Cerebellar nuclear complex (tissue), 1 donor: ENCODE measurements around the gene ACVR2A.

Experiments
- DNase-seq, 2 experiments: peaks; one replicate each; lab custom pipeline; 2025; lab: John Stamatoyannopoulos, UW

Gene ACVR2A

DNA sequence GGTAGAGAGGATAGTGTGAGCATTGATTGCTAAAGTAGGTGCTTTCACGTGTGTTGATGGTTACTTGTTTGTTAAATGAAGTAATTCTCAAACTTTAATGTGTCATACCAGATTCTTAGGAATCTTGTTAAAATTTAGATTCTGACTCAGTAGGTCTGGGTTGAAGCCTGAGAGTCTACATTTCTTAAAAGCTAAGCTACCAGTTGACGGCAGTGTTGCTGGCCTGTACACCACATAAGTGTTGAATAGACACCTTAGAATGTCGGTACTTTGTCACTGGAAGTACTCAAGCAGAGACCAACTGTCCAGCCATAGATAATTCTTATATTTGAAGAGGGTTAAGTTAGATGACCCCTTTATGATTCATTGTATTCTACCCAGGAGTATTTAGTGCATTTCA, 79.8 kb downstream of the ACVR2A start:
- no peak for DNase-seq

DNA sequence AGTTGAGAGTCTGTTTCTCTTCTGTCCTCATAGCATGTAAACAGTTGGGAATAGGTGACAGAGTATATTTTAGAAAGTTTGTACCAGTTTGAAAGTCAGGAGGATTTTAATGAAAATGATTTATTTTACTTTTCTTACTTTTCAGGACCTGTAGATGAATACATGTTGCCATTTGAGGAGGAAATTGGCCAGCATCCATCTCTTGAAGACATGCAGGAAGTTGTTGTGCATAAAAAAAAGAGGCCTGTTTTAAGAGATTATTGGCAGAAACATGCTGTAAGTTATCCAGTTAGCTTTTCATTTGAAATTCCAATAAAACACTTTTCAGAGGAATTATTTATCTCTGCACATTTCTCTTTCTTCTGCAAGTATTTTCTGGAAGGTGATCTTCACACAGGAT, 81.1 kb downstream of the ACVR2A start:
- no peak for DNase-seq

GRCh38 chr2:147927053-147927588, 82.3 kb downstream of the ACVR2A start:
- DNase-seq, result no peak

GRCh38 chr2:147933931-147934330, 89.1 kb downstream of the ACVR2A start:
- no peak for DNase-seq

DNA sequence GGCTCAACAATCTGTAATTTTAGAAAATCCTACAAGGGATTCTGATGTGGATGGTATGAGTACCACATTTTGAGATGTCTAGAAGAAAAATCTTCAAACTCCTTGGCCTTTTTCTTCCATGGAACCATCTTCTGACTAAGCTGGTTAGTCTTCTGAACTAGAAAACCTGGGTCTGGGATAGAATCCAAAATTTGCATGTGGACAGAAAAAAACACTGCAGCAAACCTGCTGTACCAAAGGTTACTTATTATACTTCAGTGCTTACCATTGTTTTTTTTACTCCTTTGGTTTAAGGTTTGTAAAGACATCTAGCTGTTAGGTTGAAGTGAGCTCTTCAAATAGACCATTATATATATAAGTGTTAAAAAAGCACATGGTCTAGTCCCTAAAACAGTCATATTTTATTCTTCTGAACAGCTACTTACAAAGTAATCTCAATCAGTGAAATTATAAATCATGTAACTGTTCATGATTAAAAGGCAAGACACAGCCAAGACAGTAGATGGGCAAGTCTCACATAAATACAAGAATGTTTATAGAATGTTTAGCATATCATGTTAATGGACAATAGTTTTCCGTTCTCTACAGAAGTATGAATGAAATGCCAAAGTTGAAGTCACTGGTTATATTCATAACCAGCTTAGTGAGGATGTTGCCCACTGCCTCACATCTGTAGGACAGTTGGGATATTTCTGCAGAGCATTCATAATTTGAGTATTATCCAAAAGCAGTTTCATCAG, 90.2 kb downstream of the ACVR2A start:
- no peak for DNase-seq

DNA sequence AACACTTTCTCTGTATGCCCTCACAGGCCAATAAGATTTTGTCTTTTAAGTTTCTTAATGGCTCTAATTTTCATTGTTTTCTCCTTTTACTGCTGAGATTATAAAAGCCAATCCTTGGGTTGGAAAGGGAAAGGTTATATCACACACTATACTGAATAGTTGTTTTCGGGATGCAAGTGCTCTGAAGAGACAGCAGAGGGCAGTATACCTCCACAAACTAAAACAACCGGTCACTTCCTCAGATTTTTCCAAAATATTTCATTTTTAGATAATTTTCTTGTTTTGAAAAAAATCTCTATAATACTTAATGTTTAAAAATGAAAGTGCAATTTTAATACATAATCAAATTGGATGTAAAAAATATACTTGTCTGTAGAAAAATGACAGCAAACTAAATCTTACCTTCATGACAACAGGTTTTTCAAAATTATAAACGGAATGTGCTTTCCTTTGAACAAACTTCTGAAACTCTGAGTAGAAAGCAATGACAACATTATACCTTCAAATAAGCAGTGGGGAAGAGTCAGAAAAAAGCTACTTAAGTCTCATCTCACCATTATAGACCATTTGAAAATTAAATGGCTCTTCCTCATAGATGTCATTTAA, 93.0 kb downstream of the ACVR2A start:
- no peak for DNase-seq

DNA sequence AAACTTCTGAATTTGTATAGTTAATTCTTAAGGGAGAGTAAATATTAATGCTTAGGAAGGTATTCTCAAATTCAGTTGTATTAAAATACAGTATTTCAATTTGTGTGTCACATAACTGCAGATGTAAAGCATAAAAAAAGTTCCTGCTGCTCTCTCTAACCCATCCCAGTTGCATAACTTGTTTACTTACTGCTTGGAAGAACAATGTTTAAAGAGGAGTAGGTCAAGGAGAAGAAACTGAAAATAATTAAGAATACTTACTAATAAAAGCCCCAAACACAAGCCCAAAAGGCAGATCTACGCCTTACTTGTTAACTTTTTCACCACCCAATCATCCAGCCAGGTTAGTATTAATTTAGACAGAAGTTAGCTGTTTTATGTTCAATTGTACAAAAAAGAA, 94.5 kb downstream of the ACVR2A start:
- no peak for DNase-seq

- DNase-seq, result no peak
Observed at GRCh38 chr2:147945660-147946059, 100.8 kb downstream of the ACVR2A start.

DNA sequence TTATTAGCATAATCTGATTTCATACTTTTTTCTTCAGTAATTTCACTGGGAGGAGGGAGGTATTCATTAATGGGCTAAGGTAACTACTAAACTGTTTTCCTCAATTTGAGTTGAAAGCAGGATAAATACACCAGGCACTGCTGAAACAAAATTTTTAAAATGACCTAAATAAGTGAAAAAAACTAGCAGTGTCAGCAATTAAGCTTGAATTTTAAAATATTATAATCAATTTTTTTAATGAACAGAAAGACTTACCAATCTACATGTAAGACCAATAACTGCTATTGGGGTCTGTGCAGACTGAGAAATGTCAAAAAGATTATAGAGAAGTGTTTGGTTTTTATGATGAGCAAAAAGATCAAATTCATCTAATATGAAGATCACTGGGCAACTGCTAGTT, 107.3 kb downstream of the ACVR2A start:
- no peak for DNase-seq

DNA sequence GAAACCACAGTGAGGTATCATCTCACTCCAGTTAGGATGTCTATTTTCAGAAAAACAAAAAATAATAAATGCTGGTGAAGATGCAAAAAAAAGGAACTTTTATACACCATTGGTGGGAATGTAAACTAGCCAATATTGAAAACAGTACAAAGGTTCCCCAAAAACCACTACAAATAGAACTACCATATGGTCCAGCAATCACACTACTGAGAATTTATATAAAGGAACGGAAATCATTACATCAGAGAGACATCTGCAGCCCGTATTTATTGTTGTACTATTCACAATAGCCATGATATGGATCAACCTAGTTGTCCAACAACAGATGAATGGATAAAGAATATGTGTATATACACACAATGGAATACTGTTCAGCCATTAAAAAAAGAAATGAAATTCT, 123.7 kb downstream of the ACVR2A start:
- no peak for DNase-seq

DNA sequence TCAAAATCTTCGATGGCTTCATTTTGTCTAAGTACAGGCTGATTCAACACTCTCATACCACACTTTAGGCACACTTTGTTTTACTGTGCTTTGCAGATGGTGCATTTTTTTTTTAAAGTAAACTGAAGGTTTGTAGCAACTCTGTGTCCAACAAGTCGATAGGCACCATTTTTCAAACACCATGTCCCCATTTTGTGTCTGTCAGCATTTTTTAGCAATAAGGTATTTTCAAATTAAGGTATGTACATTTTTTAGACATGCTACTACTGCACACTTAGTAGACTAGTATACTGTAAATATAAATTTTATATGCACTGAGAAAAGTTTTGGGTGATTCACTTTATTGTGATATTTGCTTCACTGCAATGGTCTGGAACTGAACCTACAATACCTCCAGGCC, 131.3 kb downstream of the ACVR2A start:
- DNase-seq, result no peak

GRCh38 chr2:147977679-147978078, 132.8 kb downstream of the ACVR2A start:
- no peak for DNase-seq
